Uterus (tissue), 2 donors: ENCODE measurements around the gene RAI1.

Source experiments
- POLR2A ChIP-seq, 2 donors: fragments of 450-650 bp; IDR thresholded peaks; one replicate each; pipeline ENCODE4 v1.6.1; 2016; ENCODE audit warnings: antibody characterized with exemption in 2 of 2, mild to moderate bottlenecking in 1 of 2, moderate library complexity in 1 of 2
- TF ChIP-seq, protein P1 (sequence below), 4 experiments: fragments of 200-600 bp in 2 of 4; fragments of 450-650 bp in 2 of 4; sonication (generic) in 2 of 4; IDR thresholded peaks; one replicate each; pipeline ENCODE4 v1.5.1; 2016 to 2019; ENCODE audit warnings: antibody characterized with exemption in 4 of 4, mild to moderate bottlenecking in 2 of 4, moderate library complexity in 1 of 4

DNA sequence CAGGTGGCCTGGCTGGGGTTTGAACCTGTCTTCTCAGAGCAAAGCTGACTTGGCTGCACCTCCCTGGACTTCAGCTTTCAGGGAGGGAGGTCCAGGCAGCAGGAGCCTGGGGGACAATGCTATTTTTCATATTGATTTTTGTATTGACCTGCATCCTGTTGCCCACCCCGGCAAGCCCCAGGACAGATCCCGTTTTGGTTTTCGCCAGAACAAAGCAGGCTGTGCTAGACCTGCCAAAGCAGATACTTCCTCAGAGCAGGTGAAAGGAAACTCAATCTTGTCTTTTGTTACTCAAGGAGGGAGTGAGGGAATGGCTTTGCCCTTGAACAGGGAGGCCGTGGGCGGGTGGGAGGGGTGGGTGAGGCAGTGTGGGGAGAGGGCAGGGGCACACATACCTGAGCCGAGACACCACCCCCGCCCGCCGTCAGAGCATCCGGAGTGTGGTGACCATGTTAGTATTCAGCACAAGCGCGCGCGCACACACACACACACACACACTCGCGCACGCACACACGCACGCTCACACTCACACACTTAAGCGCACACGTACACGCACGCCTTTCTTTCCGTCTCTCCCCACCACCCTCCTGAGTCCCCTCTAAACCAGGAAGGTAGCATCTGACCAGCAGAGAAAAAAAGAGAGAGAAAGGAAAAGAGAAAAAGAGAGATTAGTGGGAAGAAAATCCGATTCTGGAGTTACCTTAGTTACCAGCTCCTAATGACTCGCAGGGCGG lies 59.5 kb downstream of the RAI1 start:
- TF ChIP-seq, protein P1, sequence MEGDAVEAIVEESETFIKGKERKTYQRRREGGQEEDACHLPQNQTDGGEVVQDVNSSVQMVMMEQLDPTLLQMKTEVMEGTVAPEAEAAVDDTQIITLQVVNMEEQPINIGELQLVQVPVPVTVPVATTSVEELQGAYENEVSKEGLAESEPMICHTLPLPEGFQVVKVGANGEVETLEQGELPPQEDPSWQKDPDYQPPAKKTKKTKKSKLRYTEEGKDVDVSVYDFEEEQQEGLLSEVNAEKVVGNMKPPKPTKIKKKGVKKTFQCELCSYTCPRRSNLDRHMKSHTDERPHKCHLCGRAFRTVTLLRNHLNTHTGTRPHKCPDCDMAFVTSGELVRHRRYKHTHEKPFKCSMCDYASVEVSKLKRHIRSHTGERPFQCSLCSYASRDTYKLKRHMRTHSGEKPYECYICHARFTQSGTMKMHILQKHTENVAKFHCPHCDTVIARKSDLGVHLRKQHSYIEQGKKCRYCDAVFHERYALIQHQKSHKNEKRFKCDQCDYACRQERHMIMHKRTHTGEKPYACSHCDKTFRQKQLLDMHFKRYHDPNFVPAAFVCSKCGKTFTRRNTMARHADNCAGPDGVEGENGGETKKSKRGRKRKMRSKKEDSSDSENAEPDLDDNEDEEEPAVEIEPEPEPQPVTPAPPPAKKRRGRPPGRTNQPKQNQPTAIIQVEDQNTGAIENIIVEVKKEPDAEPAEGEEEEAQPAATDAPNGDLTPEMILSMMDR (IDR thresholded peaks at IDR 0.05) = no peak
- TF ChIP-seq POLR2A (IDR thresholded peaks at IDR 0.05) = no peak
